ENCODE data around the gene KEL. TPM values are rescaled to one million over a fixed set of nuclear protein-coding genes. Genes with fewer than 3 reads are reported as not detected.

Gene KEL
- total RNA-seq, 4 donors from 2014 or later, result not detected

- Histone ChIP-seq H3K9me3 (no peaks in the 10 kb centered on the region), H3K27me3 (peaks cover 35% of the 10 kb centered on the region)
- 39 to 53% methylated on average over 4 to 8 of the region's 12 CpGs for WGBS, 2 donors (ENCODE audit: low coverage in 1 of 2)
Observed at GRCh38 chr7:142894112-142894984, 67.8 kb downstream of the KEL start.

GRCh38 chr7:142892951-142893350, 69.2 kb downstream of the KEL start:
- Histone ChIP-seq H3K9me3 (no peaks in the 10 kb centered on the region), H3K27ac (no peak overlapping the region), H3K4me1 (no peaks in the 10 kb centered on the region), H3K4me3 (no peak overlapping the region), H3K36me3 (no peaks in the 10 kb centered on the region), H3K27me3 (peaks cover 42% of the 10 kb centered on the region)
- ATAC-seq, result no peak
- TF ChIP-seq POLR2A (IDR thresholded peaks at IDR 0.05) (no peak), EP300 (IDR thresholded peaks at IDR 0.05) (no peak), POLR2AphosphoS5 (IDR thresholded peaks at IDR 0.05) (no peak), CTCF (IDR thresholded peaks at IDR 0.05) (no peak)
- 75 to 100% methylated on average over 1 to 3 of the region's 5 CpGs for whole genome bisulfite sequencing, 2 donors (ENCODE audit: low coverage in 1 of 2)

More at GRCh38 chr7:142894112-142894984, 67.8 kb downstream of the KEL start:
- no peaks in the 10 kb centered on the region for H3K4me1 ChIP-seq
- ATAC-seq, result no peak
- TF ChIP-seq POLR2A (IDR thresholded peaks at IDR 0.05), result no peak
- no peak for TF ChIP-seq CTCF (IDR thresholded peaks at IDR 0.05)
- TF ChIP-seq EP300 (IDR thresholded peaks at IDR 0.05), result no peak
- no peak for TF ChIP-seq POLR2AphosphoS5 (IDR thresholded peaks at IDR 0.05)
- no peaks in the 10 kb centered on the region for H3K36me3 ChIP-seq
- H3K4me3 ChIP-seq, result no peak overlapping the region
- H3K27ac ChIP-seq, result no peak overlapping the region

GRCh38 chr7:142891490-142892082, 70.6 kb downstream of the KEL start:
- Histone ChIP-seq H3K27me3 (peaks cover 36% of the 10 kb centered on the region), H3K9me3 (no peaks in the 10 kb centered on the region), H3K4me1 (no peaks in the 10 kb centered on the region), H3K36me3 (no peaks in the 10 kb centered on the region), H3K4me3 (no peak overlapping the region), H3K27ac (no peak overlapping the region)
- WGBS, 2 donors (ENCODE audit: low coverage in 1 of 2), result 58 to 62% methylated on average over 4 to 5 of the region's 10 CpGs
- no peak for ATAC-seq
- TF ChIP-seq POLR2AphosphoS5 (IDR thresholded peaks at IDR 0.05) (no peak), POLR2A (IDR thresholded peaks at IDR 0.05) (no peak), EP300 (IDR thresholded peaks at IDR 0.05) (no peak), CTCF (IDR thresholded peaks at IDR 0.05) (no peak)

Other genes with a start within 250 kb of the KEL start
- under 1 TPM in 1 of 4 donors, not detected in 3; 0.94 TPM for gene PRSS1, start 212.9 kb downstream of the KEL start, total RNA-seq
- not detected for gene PRSS2, start 191.4 kb downstream of the KEL start, total RNA-seq
- gene EPHB6, start 107.3 kb downstream of the KEL start, total RNA-seq, result 10 to 100 TPM in 2 of 4 donors, 1 to 10 TPM in 2; 6.0 to 22.1 (median 9.7) TPM
- gene TRPV6, start 76.6 kb downstream of the KEL start, total RNA-seq, result under 1 TPM in 1 of 4 donors, not detected in 3; 0.16 TPM
- under 1 TPM in 1 of 4 donors, not detected in 3; 0.31 TPM for gene TRPV5, start 28.6 kb downstream of the KEL start, total RNA-seq
- gene LLCFC1, start 22.9 kb downstream of the KEL start, total RNA-seq, result not detected
- gene OR9A2, start 64.8 kb upstream of the KEL start, total RNA-seq, result not detected
- not detected for gene OR6V1, start 90.0 kb upstream of the KEL start, total RNA-seq
- 1 to 10 TPM in 1 of 4 donors, not detected in 3; 6.8 TPM for gene PIP, start 169.7 kb upstream of the KEL start, total RNA-seq
- gene TAS2R39, start 221.1 kb upstream of the KEL start, total RNA-seq, result not detected